GM12801 (cell line): Measurements from ENCODE around the gene IGSF9.

Experiments
- TF ChIP-seq, protein P1 (sequence below): IDR thresholded peaks from one replicate; pipeline ENCODE4 v1.5.1; 2011; ENCODE audit warnings: control low read depth; ENCODE audit not compliant: insufficient read length; ENCODE audit errors: extremely low read depth

The IGSF9 gene

DNA sequence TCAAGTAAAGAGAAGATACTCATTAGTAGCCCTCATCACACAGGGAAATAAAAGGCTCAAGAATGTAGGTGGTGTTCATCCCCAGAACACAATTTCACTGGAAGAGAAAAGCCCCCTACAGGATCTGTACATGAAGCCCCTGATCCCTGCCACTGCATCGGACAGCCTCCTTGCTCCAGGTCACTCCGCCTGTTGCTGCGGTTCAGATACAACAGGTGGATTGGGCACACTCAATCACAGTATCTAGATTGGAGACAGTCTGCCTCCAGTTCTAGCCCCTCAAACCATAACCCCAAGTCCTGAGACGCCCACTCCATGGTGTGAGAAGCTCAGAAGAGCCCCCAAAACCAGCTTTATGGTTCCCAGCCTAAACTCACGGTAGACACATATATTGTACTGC, 7.5 kb upstream of the IGSF9 start:
- TF ChIP-seq, protein P1, sequence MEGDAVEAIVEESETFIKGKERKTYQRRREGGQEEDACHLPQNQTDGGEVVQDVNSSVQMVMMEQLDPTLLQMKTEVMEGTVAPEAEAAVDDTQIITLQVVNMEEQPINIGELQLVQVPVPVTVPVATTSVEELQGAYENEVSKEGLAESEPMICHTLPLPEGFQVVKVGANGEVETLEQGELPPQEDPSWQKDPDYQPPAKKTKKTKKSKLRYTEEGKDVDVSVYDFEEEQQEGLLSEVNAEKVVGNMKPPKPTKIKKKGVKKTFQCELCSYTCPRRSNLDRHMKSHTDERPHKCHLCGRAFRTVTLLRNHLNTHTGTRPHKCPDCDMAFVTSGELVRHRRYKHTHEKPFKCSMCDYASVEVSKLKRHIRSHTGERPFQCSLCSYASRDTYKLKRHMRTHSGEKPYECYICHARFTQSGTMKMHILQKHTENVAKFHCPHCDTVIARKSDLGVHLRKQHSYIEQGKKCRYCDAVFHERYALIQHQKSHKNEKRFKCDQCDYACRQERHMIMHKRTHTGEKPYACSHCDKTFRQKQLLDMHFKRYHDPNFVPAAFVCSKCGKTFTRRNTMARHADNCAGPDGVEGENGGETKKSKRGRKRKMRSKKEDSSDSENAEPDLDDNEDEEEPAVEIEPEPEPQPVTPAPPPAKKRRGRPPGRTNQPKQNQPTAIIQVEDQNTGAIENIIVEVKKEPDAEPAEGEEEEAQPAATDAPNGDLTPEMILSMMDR: no peak

DNA sequence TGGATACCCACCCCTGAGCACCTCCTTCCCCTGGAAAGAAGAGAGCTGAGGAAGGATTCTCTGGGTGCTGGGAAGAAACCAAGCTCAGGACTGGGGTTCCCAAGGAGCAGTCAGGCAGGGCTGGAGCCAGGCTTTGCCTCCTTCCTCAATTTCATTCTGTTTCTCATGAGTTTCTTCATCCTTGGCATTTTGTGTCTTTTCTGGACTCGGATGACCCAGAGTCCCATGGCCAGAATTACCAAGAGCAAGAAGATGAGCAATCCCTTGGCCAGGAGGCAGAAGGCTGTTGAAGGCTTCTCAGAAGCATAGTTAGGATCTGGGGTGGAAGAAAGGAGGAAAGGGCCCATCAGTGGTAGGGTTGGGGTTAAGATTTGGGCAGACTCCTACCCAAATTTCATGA, 6.1 kb upstream of the IGSF9 start:
- TF ChIP-seq, protein P1: no peak

DNA sequence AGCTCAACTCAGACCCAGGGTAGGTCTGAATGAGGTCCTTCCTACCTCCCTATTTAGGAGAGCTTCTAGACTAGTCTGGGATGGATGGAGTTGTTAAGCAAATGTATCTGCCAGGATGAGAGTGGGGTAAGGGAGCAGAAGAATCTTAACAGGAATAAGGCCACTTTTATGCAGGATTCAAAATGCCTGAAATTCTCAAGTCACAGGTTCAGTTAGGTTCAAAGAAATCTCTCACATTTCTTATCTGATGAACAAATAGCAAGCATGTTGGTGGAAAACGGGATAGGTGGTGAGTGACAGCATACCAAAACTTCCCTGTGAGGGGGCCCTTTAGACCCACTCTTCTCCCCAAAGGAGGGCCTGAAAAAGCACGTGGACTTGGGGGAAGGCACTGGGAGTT, 5.6 kb upstream of the IGSF9 start:
- TF ChIP-seq, protein P1: no peak

DNA sequence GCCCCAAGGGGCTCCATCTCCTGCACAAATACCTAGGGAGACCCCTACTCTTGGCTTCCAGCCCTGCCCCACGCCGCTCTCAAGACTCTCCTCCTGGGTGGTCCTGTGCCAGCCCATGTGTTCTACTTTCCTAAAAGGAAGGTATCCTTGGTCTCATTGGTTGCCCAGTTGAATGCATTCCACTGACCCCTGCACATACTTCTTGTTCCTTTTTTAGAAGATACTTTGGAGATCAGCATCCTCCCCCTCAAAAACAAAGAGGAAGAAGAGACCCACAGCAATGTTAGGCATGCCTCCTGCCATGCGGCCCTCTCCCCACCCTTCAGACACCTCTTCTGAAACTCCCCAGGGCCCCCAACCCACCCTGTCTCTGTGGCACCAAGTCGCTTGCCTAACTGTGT, 4.6 kb upstream of the IGSF9 start:
- TF ChIP-seq, protein P1: no peak

DNA sequence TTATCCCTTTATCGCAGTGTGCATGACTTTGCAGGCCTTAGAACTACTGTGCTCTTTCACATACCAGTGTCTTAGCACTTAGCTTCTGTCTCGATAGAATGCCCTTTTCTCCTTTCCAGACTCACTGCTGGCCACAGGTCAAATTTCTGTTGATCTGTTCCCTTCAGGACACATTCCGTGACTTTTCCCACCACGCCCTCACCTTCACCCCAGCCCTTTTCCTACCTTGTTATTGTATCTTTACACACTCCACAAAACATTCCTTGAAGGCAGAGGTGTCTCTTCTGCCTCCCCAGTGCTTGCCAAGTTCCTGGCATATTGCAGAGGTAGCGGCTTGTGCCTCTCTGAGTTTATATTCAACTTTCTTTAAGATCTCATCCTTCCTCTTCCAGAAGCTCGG, 3.7 kb upstream of the IGSF9 start:
- TF ChIP-seq, protein P1: no peak

DNA sequence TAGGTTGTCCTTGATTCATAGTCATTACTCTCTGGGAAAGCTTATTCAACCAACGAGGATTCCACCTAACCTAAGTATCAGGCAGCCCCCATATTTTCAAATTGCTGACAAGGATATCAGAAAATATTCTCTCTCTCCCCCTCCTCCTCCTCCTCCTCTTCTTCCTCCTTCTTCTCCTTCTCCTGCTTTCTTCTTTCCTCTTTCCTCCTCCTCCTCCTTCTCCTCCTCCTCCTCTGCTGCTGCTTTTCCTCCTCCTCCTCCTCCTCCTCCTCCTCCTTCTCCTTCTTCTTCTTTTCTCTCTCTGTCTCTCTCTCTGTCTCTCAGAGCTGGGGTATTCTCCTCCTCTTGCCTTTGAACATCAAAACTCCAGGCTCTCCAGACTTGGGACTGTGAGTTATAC, 2.5 kb upstream of the IGSF9 start:
- TF ChIP-seq, protein P1: no peak

DNA sequence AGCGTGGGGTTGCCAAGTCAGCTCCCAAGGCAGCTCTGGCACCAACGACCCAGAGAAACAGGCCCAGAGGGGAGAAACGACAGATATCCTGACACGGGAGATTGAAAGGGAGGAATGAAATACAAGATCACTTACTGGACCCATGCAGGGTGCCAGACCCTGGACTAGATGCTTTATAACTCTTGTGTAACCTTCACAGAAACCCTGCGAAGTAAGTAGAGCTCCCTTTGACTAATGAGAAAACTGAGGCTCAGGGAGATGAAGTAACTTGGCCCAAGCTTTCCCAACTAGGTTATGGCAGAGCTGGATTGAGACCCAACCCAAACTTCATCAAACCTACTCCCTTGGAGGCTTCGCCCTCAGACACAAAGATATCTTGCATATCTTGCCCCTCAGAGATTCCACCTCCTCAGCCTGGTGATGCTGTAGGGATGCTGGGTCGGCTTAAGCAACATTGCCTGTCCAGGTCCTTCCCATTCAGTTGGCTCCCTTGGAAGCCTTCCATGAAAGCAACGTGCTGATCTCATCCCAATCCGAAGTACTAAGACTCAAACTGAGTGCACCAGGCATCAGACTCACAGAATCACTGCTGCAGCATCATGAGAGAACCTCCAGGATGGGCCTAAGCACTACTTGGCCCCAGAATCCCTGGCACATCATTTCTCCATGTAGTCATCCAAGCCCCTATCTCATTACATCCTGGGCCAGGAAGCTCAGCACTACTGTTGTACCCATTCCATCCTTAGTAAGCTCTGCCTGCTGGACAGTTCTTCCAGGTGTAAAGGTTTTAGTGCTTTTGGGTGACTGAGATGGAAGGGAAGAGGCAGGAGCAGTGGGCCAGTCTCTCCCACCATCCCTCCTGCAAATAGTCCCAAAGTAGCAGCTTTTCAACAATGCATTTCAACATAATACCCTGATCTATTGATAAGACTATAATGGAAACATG, 1.1 kb upstream of the IGSF9 start:
- TF ChIP-seq, protein P1: no peak
